PFSK-1 (cell line): ENCODE measurements around the gene C11orf24.

ENCODE experiments used
- FOXP2 ChIP-seq: optimal IDR thresholded peaks from 2 replicates; pipeline ENCODE3; 2011; ENCODE audit warnings: borderline replicate concordance, control low read depth, inconsistent platforms; ENCODE audit not compliant: insufficient read depth; ENCODE audit errors: extremely low read length, extremely low read depth
- POLR2AphosphoS5 ChIP-seq: IDR thresholded peaks from 2 replicates; pipeline ENCODE4 v1.6.1; 2012; ENCODE audit warnings: low read depth, mild to moderate bottlenecking, control low read depth, low read length, moderate library complexity
- SIN3A ChIP-seq: IDR thresholded peaks from 2 replicates; pipeline ENCODE4 v1.6.1; 2012; ENCODE audit warnings: mild to moderate bottlenecking, low read length, moderate library complexity, borderline replicate concordance; ENCODE audit not compliant: insufficient read depth
- TAF1 ChIP-seq: IDR thresholded peaks from 2 replicates; pipeline ENCODE4 v1.6.1; 2012; ENCODE audit warnings: low read length, control low read depth, borderline replicate concordance; ENCODE audit not compliant: insufficient read depth
- TF ChIP-seq, protein P1 (sequence below), 2 experiments: IDR thresholded peaks; 2 replicates each; pipeline versions ENCODE4 v1.6.1 to v1.8.0; 2011 to 2012; ENCODE audit warnings: low read depth in 2 of 2, low read length in 2 of 2, control low read depth in 1 of 2, inconsistent platforms in 1 of 2, mild to moderate bottlenecking in 1 of 2, moderate library complexity in 1 of 2; ENCODE audit not compliant: insufficient read depth in 1 of 2

C11orf24 gene

GRCh38 chr11:68257477-68258362, 14.1 kb downstream of the C11orf24 start:
- TF ChIP-seq SIN3A: no peak
- TF ChIP-seq POLR2AphosphoS5: no peak
- no peak for TF ChIP-seq FOXP2
- TF ChIP-seq TAF1: no peak
- TF ChIP-seq, protein P1, sequence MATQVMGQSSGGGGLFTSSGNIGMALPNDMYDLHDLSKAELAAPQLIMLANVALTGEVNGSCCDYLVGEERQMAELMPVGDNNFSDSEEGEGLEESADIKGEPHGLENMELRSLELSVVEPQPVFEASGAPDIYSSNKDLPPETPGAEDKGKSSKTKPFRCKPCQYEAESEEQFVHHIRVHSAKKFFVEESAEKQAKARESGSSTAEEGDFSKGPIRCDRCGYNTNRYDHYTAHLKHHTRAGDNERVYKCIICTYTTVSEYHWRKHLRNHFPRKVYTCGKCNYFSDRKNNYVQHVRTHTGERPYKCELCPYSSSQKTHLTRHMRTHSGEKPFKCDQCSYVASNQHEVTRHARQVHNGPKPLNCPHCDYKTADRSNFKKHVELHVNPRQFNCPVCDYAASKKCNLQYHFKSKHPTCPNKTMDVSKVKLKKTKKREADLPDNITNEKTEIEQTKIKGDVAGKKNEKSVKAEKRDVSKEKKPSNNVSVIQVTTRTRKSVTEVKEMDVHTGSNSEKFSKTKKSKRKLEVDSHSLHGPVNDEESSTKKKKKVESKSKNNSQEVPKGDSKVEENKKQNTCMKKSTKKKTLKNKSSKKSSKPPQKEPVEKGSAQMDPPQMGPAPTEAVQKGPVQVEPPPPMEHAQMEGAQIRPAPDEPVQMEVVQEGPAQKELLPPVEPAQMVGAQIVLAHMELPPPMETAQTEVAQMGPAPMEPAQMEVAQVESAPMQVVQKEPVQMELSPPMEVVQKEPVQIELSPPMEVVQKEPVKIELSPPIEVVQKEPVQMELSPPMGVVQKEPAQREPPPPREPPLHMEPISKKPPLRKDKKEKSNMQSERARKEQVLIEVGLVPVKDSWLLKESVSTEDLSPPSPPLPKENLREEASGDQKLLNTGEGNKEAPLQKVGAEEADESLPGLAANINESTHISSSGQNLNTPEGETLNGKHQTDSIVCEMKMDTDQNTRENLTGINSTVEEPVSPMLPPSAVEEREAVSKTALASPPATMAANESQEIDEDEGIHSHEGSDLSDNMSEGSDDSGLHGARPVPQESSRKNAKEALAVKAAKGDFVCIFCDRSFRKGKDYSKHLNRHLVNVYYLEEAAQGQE (IDR thresholded peaks at IDR 0.05; ENCODE audit: insufficient read depth in 1 of 2, low read depth in 2 of 2, low read length in 2 of 2): no peak

GRCh38 chr11:68256331-68256741, 15.4 kb downstream of the C11orf24 start:
- TF ChIP-seq FOXP2: no peak
- TF ChIP-seq SIN3A: no peak
- TF ChIP-seq, protein P1 (IDR thresholded peaks at IDR 0.05; ENCODE audit: insufficient read depth in 1 of 2, low read depth in 2 of 2, low read length in 2 of 2): no peak
- TF ChIP-seq TAF1: no peak
- TF ChIP-seq POLR2AphosphoS5: no peak

GRCh38 chr11:68255526-68255925, 16.2 kb downstream of the C11orf24 start:
- TF ChIP-seq TAF1 (no peak), SIN3A (no peak), FOXP2 (no peak), POLR2AphosphoS5 (no peak)
- TF ChIP-seq, protein P1 (IDR thresholded peaks at IDR 0.05; ENCODE audit: insufficient read depth in 1 of 2, low read depth in 2 of 2, low read length in 2 of 2): no peak

- TF ChIP-seq FOXP2: no peak
- TF ChIP-seq TAF1: no peak
- TF ChIP-seq, protein P1 (IDR thresholded peaks at IDR 0.05; ENCODE audit: insufficient read depth in 1 of 2, low read depth in 2 of 2, low read length in 2 of 2): no peak
- TF ChIP-seq POLR2AphosphoS5: no peak
- TF ChIP-seq SIN3A: no peak
Measured at GRCh38 chr11:68254421-68254820, 17.4 kb downstream of the C11orf24 start.

DNA sequence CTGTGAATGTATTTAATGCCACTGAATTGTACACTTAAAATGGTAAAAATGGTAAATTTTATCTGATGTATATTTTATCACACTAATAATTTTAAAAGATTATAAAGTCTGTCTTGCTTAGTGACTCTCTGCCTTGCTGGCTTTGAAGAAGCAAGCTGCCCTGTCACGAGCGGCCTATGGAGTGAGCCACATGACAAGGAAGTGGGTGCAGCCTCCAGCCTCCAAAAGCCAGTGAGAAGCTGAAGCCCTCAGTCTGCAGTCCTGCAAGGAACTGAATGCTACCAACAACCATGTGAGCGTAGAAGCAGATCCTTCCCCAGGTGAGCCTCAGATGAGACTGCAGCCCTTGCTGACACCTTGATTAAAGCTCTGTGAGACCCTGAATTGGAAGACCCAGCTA, 20.0 kb downstream of the C11orf24 start:
- TF ChIP-seq POLR2AphosphoS5 (no peak), SIN3A (no peak), FOXP2 (no peak), TAF1 (no peak)
- TF ChIP-seq, protein P1 (IDR thresholded peaks at IDR 0.05; ENCODE audit: insufficient read depth in 1 of 2, low read depth in 2 of 2, low read length in 2 of 2): no peak
